GM23338 (cell line): Measurements from ENCODE around the gene PLEKHM1.
"Not testable (repeated sequence)": the region's sequence is repeated elsewhere in the genome, so short reads cannot be mapped to it uniquely, and the experiment has no call there.

Experiments
- CREB1 ChIP-seq: fragments of 250-450 bp; sonication (Bioruptor Pico); IDR thresholded peaks from 2 replicates; pipeline ENCODE4 v1.5.0; 2020; ENCODE audit warnings: low read depth, mild to moderate bottlenecking, moderate library complexity
- ETS1 ChIP-seq: IDR thresholded peaks from 2 replicates; pipeline ENCODE4 v1.6.1; 2016; ENCODE audit warnings: antibody characterized with exemption
- EZH2 ChIP-seq: fragments of 200-600 bp; sonication (generic); IDR thresholded peaks from one replicate; pipeline ENCODE4 v1.8.0; 2017; ENCODE audit warnings: antibody characterized with exemption, mild to moderate bottlenecking, low read depth; ENCODE audit not compliant: unreplicated experiment
- EZH2phosphoT487 ChIP-seq: fragments of 200-600 bp; sonication (generic); IDR thresholded peaks from one replicate; pipeline ENCODE4 v1.8.1; 2018; ENCODE audit warnings: antibody characterized with exemption; ENCODE audit not compliant: unreplicated experiment
- NANOG ChIP-seq: IDR thresholded peaks from 2 replicates; pipeline ENCODE4 v1.6.1; 2016; ENCODE audit warnings: antibody characterized with exemption, borderline replicate concordance
- POLR2AphosphoS5 ChIP-seq: IDR thresholded peaks from 2 replicates; pipeline ENCODE4 v1.6.1; 2016; ENCODE audit warnings: antibody characterized with exemption, low read depth
- REST ChIP-seq: IDR thresholded peaks from one replicate; pipeline ENCODE4 v1.6.1; 2018; ENCODE audit warnings: antibody characterized with exemption; ENCODE audit not compliant: unreplicated experiment
- STAT1 ChIP-seq: IDR thresholded peaks from one replicate; pipeline ENCODE4 v1.6.1; 2016; ENCODE audit warnings: antibody characterized with exemption; ENCODE audit not compliant: unreplicated experiment
- ZNF114 ChIP-seq: fragments of 250-450 bp; sonication (Bioruptor Pico); IDR thresholded peaks from 2 replicates; pipeline ENCODE4 v1.5.0; 2020; ENCODE audit warnings: mild to moderate bottlenecking, moderate library complexity
- ZNF331 ChIP-seq: fragments of 250-450 bp; sonication (Bioruptor Pico); IDR thresholded peaks from 2 replicates; pipeline ENCODE4 v1.5.0; 2020; ENCODE audit warnings: low read depth, mild to moderate bottlenecking, moderate library complexity
- ZNF462 ChIP-seq: fragments of 250-450 bp; sonication (Bioruptor Pico); IDR thresholded peaks from 2 replicates; pipeline ENCODE4 v1.5.0; 2020; ENCODE audit warnings: mild to moderate bottlenecking, moderate library complexity
- TF ChIP-seq, protein P1 (sequence below), 2 experiments: fragments of 200-600 bp in 1 of 2; sonication (generic) in 1 of 2; conservative IDR thresholded peaks; 2 replicates each; pipeline versions ENCODE4 v1.5.1 to v1.6.1; 2016 to 2017; ENCODE audit warnings: antibody characterized with exemption in 2 of 2, low read depth in 2 of 2, mild to moderate bottlenecking in 2 of 2, moderate library complexity in 1 of 2

- TF ChIP-seq, protein P1, sequence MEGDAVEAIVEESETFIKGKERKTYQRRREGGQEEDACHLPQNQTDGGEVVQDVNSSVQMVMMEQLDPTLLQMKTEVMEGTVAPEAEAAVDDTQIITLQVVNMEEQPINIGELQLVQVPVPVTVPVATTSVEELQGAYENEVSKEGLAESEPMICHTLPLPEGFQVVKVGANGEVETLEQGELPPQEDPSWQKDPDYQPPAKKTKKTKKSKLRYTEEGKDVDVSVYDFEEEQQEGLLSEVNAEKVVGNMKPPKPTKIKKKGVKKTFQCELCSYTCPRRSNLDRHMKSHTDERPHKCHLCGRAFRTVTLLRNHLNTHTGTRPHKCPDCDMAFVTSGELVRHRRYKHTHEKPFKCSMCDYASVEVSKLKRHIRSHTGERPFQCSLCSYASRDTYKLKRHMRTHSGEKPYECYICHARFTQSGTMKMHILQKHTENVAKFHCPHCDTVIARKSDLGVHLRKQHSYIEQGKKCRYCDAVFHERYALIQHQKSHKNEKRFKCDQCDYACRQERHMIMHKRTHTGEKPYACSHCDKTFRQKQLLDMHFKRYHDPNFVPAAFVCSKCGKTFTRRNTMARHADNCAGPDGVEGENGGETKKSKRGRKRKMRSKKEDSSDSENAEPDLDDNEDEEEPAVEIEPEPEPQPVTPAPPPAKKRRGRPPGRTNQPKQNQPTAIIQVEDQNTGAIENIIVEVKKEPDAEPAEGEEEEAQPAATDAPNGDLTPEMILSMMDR (conservative IDR thresholded peaks at IDR 0.05; ENCODE audit: low read depth in 2 of 2) = not testable (repeated sequence)
- not testable (repeated sequence) for TF ChIP-seq POLR2AphosphoS5; EZH2; EZH2phosphoT487; REST; STAT1; ZNF114 (CRISPR knock-in tag); ZNF331 (CRISPR knock-in tag); NANOG; CREB1; ZNF462; ETS1
Observed at GRCh38 chr17:45447650-45448049, 42.9 kb downstream of the PLEKHM1 start.
